Stimulated activated CD8-positive, alpha-beta memory T cell treated with anti-CD3 and anti-CD28 coated beads, Interleukin-7, amount 100 ng/mL, for 4 hours (primary cell): ENCODE data around the gene RNF31.
"Not testable (repeated sequence)": the region's sequence is repeated elsewhere in the genome, so short reads cannot be mapped to it uniquely, and the experiment has no call there.

Experiments
- DNase-seq, 2 donors: peaks; one replicate each; pipeline ENCODE4 v3.0.0-alpha.2; 2020; ENCODE audit warnings: low read depth in 2 of 2

Gene RNF31

DNA sequence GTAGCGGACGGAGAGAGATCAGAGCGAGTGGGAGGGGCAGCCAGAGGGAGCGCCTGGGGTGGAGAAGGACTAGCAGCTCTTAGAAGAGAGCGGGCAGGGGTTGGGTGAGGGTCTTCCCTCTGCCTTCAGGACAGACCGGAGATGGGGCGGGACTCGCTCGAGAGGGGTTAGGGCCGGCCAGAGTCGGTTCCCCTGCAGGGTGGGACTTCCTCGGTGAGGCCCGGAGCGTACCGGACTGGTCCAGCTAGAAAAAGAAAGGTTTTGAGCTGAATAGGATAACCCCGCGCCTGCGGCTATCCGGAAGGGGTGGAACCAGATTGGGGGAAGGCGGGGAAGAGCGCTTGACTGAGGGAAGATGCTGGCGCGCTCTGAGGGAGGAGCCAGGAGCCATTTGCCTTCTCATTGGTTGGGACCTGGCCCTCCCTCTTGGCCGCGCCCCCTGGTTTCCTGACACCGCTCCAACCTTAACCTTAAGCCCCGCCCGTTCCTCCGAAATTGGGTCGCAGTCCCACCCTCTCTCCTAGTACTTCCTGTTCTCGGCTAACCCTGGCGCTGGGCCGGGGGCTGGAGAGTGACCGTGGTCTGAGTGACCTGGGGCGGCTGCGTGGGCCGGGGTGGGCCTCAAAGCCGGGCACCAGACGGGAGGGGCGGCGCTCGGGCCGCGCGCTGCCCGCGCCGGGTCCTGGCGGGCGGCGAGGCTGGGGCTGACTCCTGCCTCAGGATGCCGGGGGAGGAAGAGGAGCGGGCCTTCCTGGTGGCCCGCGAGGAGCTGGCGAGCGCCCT is at the start of gene RNF31:
TSS of gene RNF31 (plus strand) at position 521 of the 783 bp plus-strand sequence. CDS start at position 722, 201 bp downstream.
- DNase-seq, result peak; percentile 96 to 98

DNA sequence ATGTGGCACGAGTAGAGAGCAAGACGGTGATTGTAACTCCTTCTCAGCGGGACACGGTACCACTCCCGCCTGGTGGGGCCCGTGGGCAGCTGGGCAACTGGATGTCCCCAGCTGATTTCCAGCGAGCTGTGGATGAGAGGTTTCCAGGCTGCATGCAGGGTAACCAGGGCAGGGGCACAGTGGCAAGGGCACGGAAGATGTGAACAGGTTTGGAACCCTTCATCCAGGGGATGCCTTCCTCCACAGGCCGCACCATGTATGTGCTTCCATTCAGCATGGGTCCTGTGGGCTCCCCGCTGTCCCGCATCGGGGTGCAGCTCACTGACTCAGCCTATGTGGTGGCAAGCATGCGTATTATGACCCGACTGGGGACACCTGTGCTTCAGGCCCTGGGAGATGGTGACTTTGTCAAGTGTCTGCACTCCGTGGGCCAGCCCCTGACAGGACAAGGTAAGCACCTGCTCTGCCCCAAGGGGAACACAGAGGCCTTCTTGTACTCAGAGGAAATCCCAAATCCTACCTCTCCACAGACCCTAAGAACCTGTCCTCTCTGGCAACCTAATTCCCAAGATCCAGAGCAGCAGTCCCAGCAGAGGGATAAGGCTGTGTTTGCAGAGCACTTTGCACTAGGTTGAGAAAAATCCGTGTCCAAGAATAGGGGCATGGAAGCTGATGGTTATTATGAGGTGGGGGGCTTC is 48.9 kb upstream of the RNF31 start:
- no peak for DNase-seq

DNA sequence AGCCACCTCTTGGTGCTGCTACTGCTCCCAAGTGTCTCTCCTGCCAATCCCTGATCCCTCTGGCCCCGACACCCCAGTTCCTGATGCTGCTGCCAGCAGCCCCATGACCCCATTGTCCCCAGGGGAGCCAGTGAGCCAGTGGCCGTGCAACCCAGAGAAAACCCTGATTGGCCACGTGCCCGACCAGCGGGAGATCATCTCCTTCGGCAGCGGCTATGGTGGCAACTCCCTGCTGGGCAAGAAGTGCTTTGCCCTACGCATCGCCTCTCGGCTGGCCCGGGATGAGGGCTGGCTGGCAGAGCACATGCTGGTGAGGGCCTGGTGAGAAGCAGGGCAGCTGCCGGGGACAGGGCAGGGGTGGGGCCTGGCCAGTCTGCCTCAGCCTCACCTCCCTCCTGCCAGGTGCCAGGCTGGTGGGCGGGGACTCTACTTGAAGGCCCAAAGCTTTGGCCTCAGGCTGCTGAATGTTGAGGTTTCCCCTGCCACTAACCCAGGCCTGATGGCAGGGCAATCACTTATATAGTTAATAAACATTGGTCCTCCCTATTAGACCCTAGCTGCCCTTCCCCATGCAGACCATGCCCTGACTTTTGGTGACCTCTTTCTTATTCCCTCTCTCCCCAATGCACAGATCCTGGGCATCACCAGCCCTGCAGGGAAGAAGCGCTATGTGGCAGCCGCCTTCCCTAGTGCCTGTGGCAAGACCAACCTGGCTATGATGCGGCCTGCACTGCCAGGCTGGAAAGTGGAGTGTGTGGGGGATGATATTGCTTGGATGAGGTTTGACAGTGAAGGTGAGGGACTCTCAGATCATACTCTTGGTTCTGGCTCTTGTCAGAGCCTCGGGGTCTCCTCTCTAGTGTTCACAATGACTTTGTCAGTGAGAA is 48.1 kb upstream of the RNF31 start:
- DNase-seq, result no peak

DNA sequence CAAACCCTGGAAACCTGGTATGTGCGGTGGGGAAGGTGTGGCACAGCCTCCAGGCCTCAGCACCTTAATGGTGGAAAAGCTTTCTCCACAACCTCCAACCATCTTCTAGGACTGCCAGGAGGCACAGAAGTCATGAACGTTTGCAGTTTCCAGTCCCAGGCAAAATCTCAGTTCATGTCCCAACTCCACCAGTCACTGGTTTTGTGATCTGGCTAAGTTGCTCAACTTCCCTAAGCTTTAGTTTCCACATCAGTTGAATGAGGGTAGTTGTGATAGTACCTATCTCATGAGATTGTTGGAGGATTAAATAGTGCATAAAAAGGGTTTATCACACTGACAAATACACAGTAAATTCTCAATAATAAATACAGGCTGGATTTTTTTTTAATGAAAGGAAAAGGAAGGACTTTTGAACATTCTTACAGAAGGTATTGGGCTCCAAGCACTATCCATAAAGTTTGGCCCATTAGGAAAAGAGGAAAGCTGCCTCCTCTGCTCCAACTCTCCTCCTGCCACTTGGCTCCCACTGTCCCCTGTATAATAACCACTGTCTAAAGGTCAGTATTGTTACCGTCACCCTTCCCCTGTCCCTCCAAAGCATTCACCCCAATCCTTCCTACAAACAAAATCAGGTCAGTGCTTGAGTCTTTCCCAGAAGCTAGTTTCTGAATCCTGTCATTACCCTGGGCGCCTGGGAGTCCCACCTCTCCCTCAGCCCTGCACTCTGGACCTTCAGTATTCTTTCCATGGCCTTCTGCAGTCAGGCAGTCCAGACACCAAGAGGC is 46.9 kb upstream of the RNF31 start:
- DNase-seq, result no peak

DNA sequence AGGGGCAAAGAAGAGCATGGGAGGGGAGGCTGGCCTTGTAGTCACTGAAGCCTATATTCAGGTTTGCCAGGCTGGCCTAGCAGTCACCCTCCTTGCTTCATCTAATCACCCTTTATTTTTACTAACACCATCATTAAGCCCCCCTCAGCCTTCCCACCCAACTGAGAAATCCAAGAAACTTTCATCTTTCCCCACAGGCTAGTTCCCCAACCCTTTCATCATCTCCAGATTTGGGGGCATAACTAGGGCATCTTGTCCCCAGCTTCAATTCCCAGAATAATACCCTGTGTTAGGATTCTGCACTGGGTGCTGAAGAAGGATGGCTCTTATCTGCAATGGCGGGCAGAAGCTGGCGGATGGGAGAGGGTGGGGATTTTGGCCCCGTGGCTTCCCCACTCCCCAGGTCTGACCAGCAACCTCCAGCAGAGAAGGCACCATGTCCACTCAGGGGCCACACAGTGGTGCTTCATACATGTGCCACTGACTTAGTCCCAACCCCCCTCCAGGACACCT is 46.3 kb upstream of the RNF31 start:
- DNase-seq, result no peak

DNA sequence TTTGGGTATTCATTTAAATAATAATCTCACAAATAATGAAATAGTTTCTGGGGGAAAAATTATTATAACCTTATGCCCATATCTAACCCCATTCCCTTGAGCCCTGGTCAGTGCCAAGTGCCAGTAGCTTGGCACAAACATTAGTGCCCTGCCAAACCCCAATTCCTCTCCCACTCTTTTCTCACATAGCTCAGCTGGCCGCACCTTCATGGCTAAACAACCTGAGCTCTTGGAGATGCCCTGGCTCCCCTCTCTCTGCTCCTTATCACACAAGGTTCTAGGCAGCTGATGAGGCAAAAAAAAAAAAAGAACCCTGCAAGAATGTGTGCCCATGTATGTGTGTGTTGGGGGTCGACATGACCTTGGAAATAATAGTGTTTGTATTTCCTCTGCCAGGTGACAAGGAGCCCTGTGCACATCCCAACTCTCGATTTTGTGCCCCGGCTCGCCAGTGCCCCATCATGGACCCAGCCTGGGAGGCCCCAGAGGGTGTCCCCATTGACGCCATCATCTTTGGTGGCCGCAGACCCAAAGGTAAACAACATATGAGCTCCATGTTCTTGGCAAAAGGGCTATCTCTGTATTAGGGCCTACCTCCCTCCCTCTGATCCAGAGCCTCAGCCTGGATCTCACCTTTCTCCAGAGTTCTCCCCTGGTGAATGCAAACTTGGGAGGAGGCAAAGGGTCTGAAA is 44.8 kb upstream of the RNF31 start:
- no peak for DNase-seq

DNA sequence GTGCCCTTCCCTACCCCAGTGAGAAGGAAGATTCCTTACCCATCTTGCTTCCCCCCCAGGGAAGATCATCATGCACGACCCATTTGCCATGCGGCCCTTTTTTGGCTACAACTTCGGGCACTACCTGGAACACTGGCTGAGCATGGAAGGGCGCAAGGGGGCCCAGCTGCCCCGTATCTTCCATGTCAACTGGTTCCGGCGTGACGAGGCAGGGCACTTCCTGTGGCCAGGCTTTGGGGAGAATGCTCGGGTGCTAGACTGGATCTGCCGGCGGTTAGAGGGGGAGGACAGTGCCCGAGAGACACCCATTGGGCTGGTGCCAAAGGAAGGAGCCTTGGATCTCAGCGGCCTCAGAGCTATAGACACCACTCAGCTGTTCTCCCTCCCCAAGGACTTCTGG is 43.8 kb upstream of the RNF31 start:
- no peak for DNase-seq

DNA sequence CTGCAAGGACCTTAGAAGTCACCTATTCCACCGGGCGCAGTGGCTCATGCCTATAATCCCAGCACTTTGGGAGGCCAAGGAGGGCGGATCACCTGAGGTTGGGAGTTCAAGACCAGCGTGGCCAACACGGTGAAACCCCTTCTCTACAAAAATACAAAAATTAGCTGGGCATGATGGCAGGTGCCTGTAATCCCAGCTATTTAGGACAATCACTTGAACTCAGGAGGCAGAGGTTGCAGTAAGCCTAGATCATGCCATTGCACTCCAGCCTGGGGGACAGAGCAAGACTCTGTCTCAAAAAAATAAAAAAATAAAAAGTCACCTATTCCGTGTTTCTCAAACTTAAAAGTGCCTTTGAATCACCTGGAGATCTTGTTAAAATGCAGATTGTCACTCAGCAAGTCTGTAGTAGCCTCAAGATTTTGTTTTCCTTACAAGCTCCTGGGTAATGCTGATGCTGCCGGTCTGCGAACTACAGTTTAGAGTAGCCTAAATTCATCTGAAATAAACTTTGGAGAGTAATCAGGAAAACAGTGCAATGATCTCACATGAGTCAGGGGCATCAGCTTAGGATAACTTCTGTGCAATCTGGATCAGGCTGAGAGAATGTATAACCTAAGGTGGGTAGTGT is 41.6 kb upstream of the RNF31 start:
- not testable (repeated sequence) for DNase-seq

DNA sequence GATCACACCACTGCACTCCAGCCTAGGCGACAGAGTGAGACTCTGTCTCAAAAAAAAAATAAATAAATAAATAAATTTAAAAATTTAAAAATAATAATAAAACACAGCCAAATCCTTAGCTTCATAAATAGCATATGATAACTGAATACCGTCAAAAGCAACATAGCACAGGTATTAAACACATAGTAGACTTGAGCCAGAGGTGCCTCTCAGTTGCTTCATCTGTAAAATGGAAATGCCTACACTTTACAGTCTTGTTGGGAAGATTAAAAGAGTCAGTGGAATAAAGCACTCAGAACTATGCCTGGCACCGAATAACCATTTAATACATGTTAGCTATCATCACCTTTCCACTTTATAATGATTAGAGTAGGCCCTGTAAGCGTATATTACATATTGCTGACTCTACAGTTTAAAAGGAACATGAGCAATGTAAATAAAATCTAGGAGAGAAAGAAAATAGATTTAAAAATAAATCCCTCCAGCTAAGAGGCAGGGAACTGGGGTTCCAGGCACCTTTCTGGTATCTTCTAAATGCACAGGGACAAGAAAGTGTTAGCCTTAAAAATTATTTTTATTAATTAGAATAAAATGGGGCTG is 40.5 kb upstream of the RNF31 start:
- DNase-seq, result no peak

DNA sequence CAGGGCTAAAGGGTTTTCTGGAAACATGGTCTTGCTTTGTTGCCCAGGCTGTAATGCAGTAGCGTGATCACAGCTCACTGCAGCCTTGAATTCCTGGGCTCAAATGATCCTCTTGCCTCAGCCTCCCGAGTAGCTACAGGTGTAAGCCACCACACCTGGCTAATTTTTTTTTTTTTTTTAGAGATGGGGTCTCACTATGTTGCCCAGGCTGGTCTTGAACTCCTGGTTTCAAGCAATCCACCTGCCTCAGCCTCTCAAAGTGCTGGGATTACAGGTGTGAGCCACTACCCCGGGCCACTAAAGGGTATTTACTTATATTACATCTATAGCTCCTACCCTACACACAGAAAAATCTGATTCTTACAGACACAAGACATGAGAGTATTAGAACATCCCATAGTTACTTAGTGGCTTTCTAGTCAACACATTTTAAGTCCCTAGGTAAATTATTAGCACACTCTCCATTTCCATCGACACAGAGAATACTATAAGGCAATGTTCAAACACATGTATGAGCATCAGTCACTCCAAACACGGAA is 38.9 kb upstream of the RNF31 start:
- DNase-seq, result no peak

DNA sequence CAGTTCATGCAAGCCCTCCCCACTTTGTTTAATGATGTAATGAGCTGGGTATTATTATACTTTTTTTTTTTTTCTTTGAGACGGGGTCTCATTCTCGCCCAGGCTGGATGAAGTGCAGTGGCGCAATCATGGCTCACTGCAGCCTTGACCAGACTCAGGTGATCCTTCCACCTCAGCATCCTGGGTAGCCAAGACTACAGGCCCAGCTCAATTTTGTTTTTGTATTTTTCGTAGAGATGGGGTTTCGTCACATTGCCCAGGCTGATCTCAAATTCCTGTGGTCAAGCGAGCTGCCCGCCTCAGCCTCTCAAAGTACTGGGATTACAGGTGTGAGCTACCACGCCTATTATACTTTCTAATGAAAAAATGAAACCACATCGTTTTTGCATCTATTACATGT is 37.2 kb upstream of the RNF31 start:
- no peak for DNase-seq

DNA sequence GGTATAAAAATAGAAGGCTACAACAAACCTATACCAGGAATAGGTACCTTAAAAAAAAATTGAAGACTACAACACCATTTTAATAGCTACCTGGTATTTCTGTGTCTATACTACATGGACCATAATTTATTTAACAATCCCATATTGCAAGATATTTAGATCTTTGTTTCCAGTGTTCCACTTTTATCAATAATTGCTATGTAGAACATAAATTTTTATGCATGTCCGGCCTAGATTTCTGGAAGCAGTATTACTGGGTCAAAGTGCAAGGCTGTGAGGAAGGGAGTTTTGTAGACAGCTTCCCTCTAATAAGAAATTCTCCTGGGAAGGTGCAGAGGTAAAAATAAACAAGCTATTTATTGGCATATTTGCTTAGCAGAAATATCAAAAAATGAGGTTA is 36.8 kb upstream of the RNF31 start:
- no peak for DNase-seq

DNA sequence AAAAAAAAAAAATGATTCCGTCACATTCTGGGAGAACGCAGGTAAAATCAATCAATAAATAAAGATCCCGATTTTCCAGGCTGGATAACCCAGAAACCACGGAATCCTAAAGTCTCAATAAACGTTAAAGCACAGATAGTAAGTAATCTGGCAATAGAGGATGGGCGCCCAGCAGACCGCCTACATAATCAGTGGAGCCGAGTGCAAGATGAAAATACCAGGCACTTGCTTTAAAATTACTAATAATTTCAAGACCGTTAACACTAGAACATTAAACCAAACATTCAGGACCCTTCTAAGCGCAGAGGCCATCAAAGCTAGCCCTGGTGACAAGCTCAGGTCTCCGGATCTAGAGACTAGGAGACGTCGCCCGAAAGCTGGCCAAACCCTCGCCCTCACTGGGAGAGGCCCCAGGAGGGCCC is 33.9 kb upstream of the RNF31 start:
- DNase-seq, result no peak

DNA sequence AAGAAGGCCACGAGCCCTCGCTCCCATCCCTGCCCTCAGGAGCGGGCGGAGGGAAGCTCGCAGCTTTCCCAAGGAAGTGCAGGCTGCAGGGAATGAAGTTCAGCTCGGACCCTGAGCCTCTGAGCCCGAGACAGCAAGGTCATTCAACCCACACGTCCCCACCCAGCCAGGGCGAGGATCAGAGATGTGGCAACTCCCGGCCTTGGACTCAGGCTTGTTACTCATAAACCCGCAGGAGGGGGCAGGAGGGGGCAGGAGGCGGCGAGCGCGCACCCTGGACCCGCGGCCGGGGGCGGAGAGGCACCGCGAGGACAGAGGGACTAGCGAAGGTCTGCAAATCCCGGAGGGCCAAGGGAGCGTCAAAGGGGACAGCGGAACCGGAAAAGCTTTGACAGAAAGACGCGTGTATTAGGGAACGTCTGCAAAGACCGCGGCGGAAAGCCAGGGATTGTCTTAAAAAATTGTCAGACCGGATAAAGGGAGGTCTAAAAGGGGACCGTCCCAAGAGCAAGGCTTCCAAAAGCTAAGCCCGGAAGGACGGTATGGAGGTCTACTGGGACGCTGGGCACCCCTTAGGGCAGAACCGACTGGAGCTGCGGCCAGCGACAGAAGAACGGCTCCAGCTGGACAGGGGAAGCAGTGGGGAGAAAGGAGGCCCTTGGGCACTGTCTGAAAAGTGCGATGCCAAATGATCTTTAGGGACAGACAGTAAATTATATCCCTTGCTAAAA is 33.3 kb upstream of the RNF31 start:
- DNase-seq, result peak; percentile 58 to 61

DNA sequence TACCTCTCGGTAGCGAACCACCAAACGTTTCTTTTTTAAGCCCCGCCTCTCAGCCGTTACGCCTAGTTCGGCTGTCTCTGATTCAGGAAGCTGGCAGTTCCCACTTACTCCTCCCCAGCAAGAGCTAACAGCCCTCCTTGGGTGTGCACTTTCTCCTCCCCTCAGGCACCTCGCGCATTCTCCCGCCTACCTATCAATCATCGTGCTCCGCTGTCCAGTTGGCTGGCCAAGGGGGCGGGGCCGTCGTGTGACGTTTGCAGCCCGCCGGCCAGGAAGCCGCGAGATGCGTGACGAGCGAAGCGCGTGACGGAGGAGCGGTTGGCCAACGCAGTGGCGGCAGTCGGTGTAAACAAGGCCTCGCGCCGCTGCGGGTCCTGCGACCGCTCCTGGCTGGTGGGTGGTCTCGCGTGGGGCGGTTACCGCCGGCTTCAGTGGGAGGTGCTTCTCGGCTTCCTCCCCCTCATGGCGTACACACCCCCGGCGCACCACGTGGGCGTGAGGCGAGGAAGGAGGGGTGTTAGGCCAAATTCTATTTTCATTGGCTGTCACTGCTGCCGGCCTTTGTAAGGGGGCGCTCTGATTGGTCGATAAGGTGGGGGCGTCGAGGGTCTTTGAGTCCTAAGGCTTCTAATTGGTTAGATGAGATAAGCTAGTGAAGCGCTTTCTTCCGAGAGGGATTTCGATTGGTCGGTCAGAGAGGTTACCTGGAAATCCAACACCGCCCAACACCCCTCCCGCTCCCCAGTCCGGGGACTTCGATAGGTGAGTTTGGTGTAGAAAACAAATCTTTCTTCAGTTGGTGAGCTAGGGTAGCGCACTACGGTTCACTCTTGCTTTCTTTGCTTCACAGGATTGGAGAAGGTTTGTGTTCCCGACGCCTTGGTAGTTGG is 32.5 kb upstream of the RNF31 start, which contains the start of the genes DCAF11 and NRL:
TSS of gene DCAF11 (plus strand) at position 246 of the 890 bp plus-strand sequence. CDS start 818 bp downstream, outside the sequence.
TSS of gene NRL (minus strand) at position 418 of the 890 bp plus-strand sequence. CDS start 32,101 bp downstream, outside the sequence.
- DNase-seq, result peak; percentile 98 to 99

DNA sequence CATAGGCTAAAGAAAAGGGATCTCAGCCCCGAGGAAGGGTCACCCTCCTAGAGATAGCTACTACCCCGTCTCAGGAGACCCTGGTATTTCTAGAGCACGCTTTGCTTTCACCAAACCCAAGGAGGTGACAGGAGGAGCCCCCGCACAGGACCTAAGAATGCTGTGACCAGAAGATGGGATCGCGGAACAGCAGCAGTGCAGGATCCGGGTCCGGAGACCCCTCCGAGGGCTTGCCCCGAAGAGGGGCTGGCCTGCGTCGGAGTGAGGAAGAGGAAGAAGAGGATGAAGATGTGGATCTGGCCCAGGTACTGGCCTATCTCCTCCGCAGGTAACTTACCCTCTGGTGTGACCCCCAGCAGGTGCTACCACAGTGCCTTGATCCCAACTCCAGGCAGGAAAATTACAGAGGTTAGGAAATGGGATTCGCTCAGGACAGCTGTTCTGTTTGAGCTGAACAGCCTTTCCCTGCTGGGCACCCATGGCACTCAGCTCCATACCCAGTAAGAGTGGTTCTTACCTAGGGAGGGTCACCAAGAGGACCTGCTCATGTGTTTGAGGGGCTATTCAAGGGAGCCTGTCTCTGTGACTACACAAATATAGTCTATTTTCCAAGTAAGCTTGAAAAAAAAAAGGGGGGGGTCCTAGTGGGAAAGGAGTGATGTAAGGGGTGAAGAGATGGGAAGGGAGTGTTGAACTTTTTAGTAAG is 31.7 kb upstream of the RNF31 start:
- no peak for DNase-seq
